SH-SY5Y (cell line): ENCODE data around the gene SLCO1C1.

Experiments
- GATA2 ChIP-seq: IDR thresholded peaks from 2 replicates; pipeline ENCODE4 v1.6.1; 2011; ENCODE audit warnings: mild to moderate bottlenecking, low read depth, low read length
- GATA3 ChIP-seq: IDR thresholded peaks from 2 replicates; pipeline ENCODE4 v1.6.1; 2011; ENCODE audit warnings: low read depth, mild to moderate bottlenecking, low read length, moderate library complexity

DNA sequence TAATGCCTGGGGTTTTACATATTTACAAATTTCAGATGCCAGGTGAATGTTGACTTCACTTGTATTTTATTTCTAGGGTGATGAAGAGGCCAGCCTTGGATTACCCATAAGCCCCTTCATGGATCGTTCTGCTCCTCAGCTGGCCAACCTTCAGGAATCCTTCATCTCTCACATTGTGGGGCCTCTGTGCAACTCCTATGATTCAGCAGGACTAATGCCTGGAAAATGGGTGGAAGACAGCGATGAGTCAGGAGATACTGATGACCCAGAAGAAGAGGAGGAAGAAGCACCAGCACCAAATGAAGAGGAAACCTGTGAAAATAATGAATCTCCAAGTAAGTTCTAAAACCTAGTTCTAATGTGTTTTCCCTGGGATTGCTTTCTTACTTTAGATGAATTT lies 41.3 kb upstream of the SLCO1C1 start:
- TF ChIP-seq GATA3 (no peak), GATA2 (no peak)
